Fibroblast of lung (primary cell): ENCODE data around the gene ACOXL.

Experiments used
- CTCF ChIP-seq, 2 donors: IDR thresholded peaks in 1 of 2; conservative IDR thresholded peaks in 1 of 2; 1 replicate in 1 of 2; 2 replicates in 1 of 2; pipeline ENCODE4 v1.5.1; 2011 to 2012; ENCODE audit warnings: low read length in 2 of 2, control low read depth in 1 of 2, inconsistent platforms in 1 of 2, low read depth in 1 of 2, mild to moderate bottlenecking in 1 of 2
- EZH2 ChIP-seq: IDR thresholded peaks from 2 replicates; pipeline ENCODE4 v1.5.1; 2012; ENCODE audit warnings: low read length, control low read depth, mild to moderate bottlenecking; ENCODE audit errors: missing control alignments

GRCh38 chr2:110994250-110994961 is 262.0 kb downstream of the ACOXL start:
- TF ChIP-seq CTCF (conservative IDR thresholded peaks at IDR 0.05 in 1 of 2, IDR thresholded peaks at IDR 0.05 in 1 of 2; ENCODE audit: low read depth in 1 of 2, low read length in 2 of 2) (no peak), EZH2 (no peak)
